Spleen (tissue), 11 donors: Measurements from ENCODE around the gene TMEM214. TPM values are rescaled to one million over a fixed set of nuclear protein-coding genes. Genes with fewer than 3 reads are reported as not detected.

Experiments
- DNase-seq: peaks from one replicate; pipeline ENCODE4 v3.0.0-alpha.2; 2020
- H3K27ac ChIP-seq, 8 donors: fragments of 200-600 bp; sonication (generic) in 7 of 8; 1 replicate in 4 of 8; 2 replicates in 4 of 8; pipeline versions ENCODE4 v1.5.0 to v1.8.0; 2016 to 2021; ENCODE audit warnings: inconsistent platforms in 4 of 8, mild to moderate bottlenecking in 4 of 8, moderate library complexity in 1 of 8
- H3K27me3 ChIP-seq, 7 donors: fragments of 200-600 bp; sonication (generic) in 6 of 7; replicated peaks in 1 of 7; 1 replicate in 4 of 7; 2 replicates in 3 of 7; pipeline versions ENCODE4 v1.5.0 to v1.8.0; 2016 to 2021; ENCODE audit warnings: inconsistent platforms in 3 of 7, mild to moderate bottlenecking in 1 of 7
- H3K36me3 ChIP-seq, 6 donors: fragments of 200-600 bp; sonication (generic) in 5 of 6; 1 replicate in 4 of 6; 2 replicates in 2 of 6; pipeline versions ENCODE4 v1.5.0 to v1.8.0; 2016 to 2021; ENCODE audit warnings: inconsistent platforms in 2 of 6
- H3K4me1 ChIP-seq, 6 donors: fragments of 200-600 bp; sonication (generic) in 5 of 6; 1 replicate in 3 of 6; 2 replicates in 3 of 6; pipeline versions ENCODE4 v1.5.0 to v1.8.0; 2016 to 2021; ENCODE audit warnings: inconsistent platforms in 3 of 6
- H3K4me3 ChIP-seq, 8 donors: fragments of 200-600 bp; sonication (generic) in 7 of 8; 1 replicate in 4 of 8; 2 replicates in 4 of 8; pipeline versions ENCODE4 v1.5.0 to v1.8.0; 2016 to 2021; ENCODE audit warnings: inconsistent platforms in 4 of 8, mild to moderate bottlenecking in 4 of 8, moderate library complexity in 2 of 8
- H3K9me3 ChIP-seq, 8 donors: fragments of 200-600 bp; sonication (generic) in 7 of 8; 1 replicate in 4 of 8; 2 replicates in 4 of 8; pipeline versions ENCODE4 v1.5.0 to v1.8.0; 2016 to 2021; ENCODE audit warnings: inconsistent platforms in 4 of 8
- CTCF ChIP-seq, 11 experiments: fragments of 200-600 bp in 7 of 11; fragments of 450-650 bp in 4 of 11; sonication (generic) in 4 of 11; IDR thresholded peaks in 8 of 11; conservative IDR thresholded peaks in 3 of 11; 1 replicate in 7 of 11; 2 replicates in 4 of 11; pipeline versions ENCODE4 v1.4.0 to v1.8.0; 2016 to 2021; ENCODE audit warnings: antibody characterized with exemption in 11 of 11, inconsistent platforms in 4 of 11, mild to moderate bottlenecking in 1 of 11
- POLR2A ChIP-seq, 3 donors: fragments of 450-650 bp; IDR thresholded peaks; one replicate each; pipeline ENCODE4 v1.5.1; 2017; ENCODE audit warnings: antibody characterized with exemption in 3 of 3, mild to moderate bottlenecking in 1 of 3
- POLR2AphosphoS5 ChIP-seq, 3 donors: sonication (generic); formaldehyde crosslinking; IDR thresholded peaks; one replicate each; pipeline ENCODE4 v1.5.1; 2017; ENCODE audit warnings: antibody characterized with exemption in 3 of 3
- WGBS, 5 donors: extraction: QIAGEN DNeasy Blood & Tissue Kit in 3 of 5; methylation state at CpG; one replicate each; pipeline versions ENCODE4 v1.1.5 to v1.1.7; 2013 to 2018; 5-methylcytosine and 5-hydroxymethylcytosine counted together
- intact Hi-C: fragments of 100-400 bp; cut with DNase I; formaldehyde crosslinking; loops from one replicate; pipeline ENCODE4 v1.15.0; 2023; ENCODE audit warnings: low total_unique reads
- polyA plus RNA-seq, 3 donors: library from polyadenylated mRNA; stranded (reverse); fragments of 200-250 nt; gene quantifications; one replicate each; pipeline ENCODE4 v1.2.1, GENCODE V29; 2013
- total RNA-seq, 7 donors: library from RNA; depleted of rRNA in 3 of 7; stranded (reverse); fragments of >200 nt in 3 of 7; fragmentation: NEBNext Ultra II Directional in 4 of 7; extraction: Animal tissue kit (Norgen Biotek cat#: 25700) in 4 of 7; gene quantifications; one replicate each; pipeline versions ENCODE4 v1.1.0 to v1.2.1, GENCODE V29; 2016 to 2021
- donor health status: healthy with polysubstance abuse.
- donor health status: DM: no; HTN: no; CAD: no; lungs with moderate emphysema.
- donor health status: DM: no; HTN: no; CAD: no.
- donor health status: Bipolar disorder and iron deficiency.
- donor health status: healthy.
- donor health status: DM: no; HTN: no; CAD: no.
- donor health status: DM: yes; HTN: yes; CAD: no.

Gene TMEM214
- total and polyA plus RNA-seq, 10 donors = 22.3 to 93.1 (median 68.8) TPM

- Histone ChIP-seq H3K27ac (peak within 1 kb of the TSS; percentile 35 to 97 (median 84)), H3K4me3 (peak within 1 kb of the TSS; percentile 28 to 65 (median 42)), H3K4me1 (peaks cover 29 to 99% (median 57%) of the 10 kb centered on the region in 6 donors), H3K36me3 (peaks cover 0 to 14% (median 0%) of the 10 kb centered on the region in 6 donors), H3K9me3 (no peaks in the 10 kb centered on the region), H3K27me3 (no peaks in the 10 kb centered on the region)
- peak; percentile 82 for DNase-seq
- 42 to 65% (median 46%) methylated on average over 34 to 41 of the region's 41 CpGs for WGBS, 5 donors
- intact Hi-C loops = no loop called here
- TF ChIP-seq CTCF (IDR thresholded peaks at IDR 0.05 in 8 of 11, conservative IDR thresholded peaks at IDR 0.05 in 3 of 11) = no peak
- TF ChIP-seq POLR2A (IDR thresholded peaks at IDR 0.05) = peak in 1 of 3 donors; percentile 10
- TF ChIP-seq POLR2AphosphoS5 (IDR thresholded peaks at IDR 0.05) = peak; percentile 77 to 87 (median 85)
These were observed 45.8 kb downstream of the TMEM214 start, which contains the start of gene EMILIN1 for GRCh38 chr2:27078267-27079194. EMILIN1 (plus strand) TSS chr2:27078615; CDS start chr2:27079066, 451 bp downstream.

GRCh38 chr2:27079233-27080139 is 46.7 kb downstream of the TMEM214 start:
- Histone ChIP-seq H3K4me1 (peaks cover 25 to 99% (median 55%) of the 10 kb centered on the region in 6 donors), H3K27me3 (no peaks in the 10 kb centered on the region), H3K9me3 (no peaks in the 10 kb centered on the region), H3K36me3 (peaks cover 0 to 23% (median 0%) of the 10 kb centered on the region in 6 donors), H3K27ac (peak overlapping the region in 7 of 8 donors; percentile 62 to 97 (median 85)), H3K4me3 (peak overlapping the region; percentile 28 to 65 (median 42))
- intact Hi-C loops = no loop called here
- TF ChIP-seq POLR2A (IDR thresholded peaks at IDR 0.05) = no peak
- TF ChIP-seq POLR2AphosphoS5 (IDR thresholded peaks at IDR 0.05) = no peak
- no peak for TF ChIP-seq CTCF (IDR thresholded peaks at IDR 0.05 in 8 of 11, conservative IDR thresholded peaks at IDR 0.05 in 3 of 11)
- no peak for DNase-seq
- WGBS, 5 donors = 57 to 88% (median 69%) methylated on average over 7 to 14 of the region's 14 CpGs

DNA sequence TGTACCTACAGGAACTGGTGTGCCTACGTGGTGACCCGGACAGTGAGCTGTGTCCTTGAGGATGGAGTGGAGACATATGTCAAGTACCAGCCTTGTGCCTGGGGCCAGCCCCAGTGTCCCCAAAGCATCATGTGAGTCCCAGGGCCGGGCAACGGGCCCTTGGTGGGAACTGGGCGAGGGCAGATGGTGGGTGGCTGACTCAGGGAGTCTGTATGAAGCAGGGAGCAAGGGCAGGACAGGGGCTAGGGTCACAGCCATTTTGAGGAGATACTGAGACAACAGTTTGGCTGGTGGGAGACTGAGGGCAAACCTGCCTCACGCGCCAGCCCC is 47.3 kb downstream of the TMEM214 start:
- H3K4me3 ChIP-seq = peak overlapping the region; percentile 28 to 65 (median 42)
- WGBS, 5 donors = 68 to 81% (median 76%) methylated on average over 6 to 7 of the region's 7 CpGs
- peaks cover 21 to 99% (median 52%) of the 10 kb centered on the region in 6 donors for H3K4me1 ChIP-seq
- H3K27me3 ChIP-seq = no peaks in the 10 kb centered on the region
- no peak for TF ChIP-seq POLR2A (IDR thresholded peaks at IDR 0.05)
- TF ChIP-seq POLR2AphosphoS5 (IDR thresholded peaks at IDR 0.05) = no peak
- no peak for TF ChIP-seq CTCF (IDR thresholded peaks at IDR 0.05 in 8 of 11, conservative IDR thresholded peaks at IDR 0.05 in 3 of 11)
- peaks cover 0 to 23% (median 0%) of the 10 kb centered on the region in 6 donors for H3K36me3 ChIP-seq
- intact Hi-C loops = no loop called here
- DNase-seq = peak; percentile 77
- H3K27ac ChIP-seq = peak overlapping the region in 7 of 8 donors; percentile 62 to 97 (median 85)
- no peaks in the 10 kb centered on the region for H3K9me3 ChIP-seq
